Measurements from ENCODE around the gene ANP32E. TPM values are rescaled to one million over a fixed set of nuclear protein-coding genes. Genes with fewer than 3 reads are reported as not detected.

Gene ANP32E
- total RNA-seq, 1 donor from 2014 or later: 16.7 TPM

- Histone ChIP-seq H3K27ac (no peak overlapping the region), H3K27me3 (no peaks in the 10 kb centered on the region), H3K9me3 (no peaks in the 10 kb centered on the region), H3K4me1 (peaks cover 8% of the 10 kb centered on the region), H3K36me3 (no peaks in the 10 kb centered on the region), H3K4me3 (no peak overlapping the region)
- intact Hi-C loops (cut with DNase I): no loop called here
- TF ChIP-seq, protein P1, sequence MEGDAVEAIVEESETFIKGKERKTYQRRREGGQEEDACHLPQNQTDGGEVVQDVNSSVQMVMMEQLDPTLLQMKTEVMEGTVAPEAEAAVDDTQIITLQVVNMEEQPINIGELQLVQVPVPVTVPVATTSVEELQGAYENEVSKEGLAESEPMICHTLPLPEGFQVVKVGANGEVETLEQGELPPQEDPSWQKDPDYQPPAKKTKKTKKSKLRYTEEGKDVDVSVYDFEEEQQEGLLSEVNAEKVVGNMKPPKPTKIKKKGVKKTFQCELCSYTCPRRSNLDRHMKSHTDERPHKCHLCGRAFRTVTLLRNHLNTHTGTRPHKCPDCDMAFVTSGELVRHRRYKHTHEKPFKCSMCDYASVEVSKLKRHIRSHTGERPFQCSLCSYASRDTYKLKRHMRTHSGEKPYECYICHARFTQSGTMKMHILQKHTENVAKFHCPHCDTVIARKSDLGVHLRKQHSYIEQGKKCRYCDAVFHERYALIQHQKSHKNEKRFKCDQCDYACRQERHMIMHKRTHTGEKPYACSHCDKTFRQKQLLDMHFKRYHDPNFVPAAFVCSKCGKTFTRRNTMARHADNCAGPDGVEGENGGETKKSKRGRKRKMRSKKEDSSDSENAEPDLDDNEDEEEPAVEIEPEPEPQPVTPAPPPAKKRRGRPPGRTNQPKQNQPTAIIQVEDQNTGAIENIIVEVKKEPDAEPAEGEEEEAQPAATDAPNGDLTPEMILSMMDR (IDR thresholded peaks at IDR 0.05): no peak
- TF ChIP-seq POLR2A (IDR thresholded peaks at IDR 0.05): no peak
- TF ChIP-seq POLR2AphosphoS5 (IDR thresholded peaks at IDR 0.05; ENCODE audit: insufficient read depth in 1 of 2, low read depth in 1 of 2): no peak
- DNase-seq (ENCODE audit: extremely low spot score in 2 of 2): no peak
These were observed 52.9 kb downstream of the ANP32E start for GRCh38 chr1:150183061-150183460.

GRCh38 chr1:150182247-150182646 is 53.7 kb downstream of the ANP32E start:
- Histone ChIP-seq H3K4me3 (no peak overlapping the region), H3K9me3 (no peaks in the 10 kb centered on the region), H3K36me3 (no peaks in the 10 kb centered on the region), H3K27ac (no peak overlapping the region), H3K27me3 (no peaks in the 10 kb centered on the region), H3K4me1 (peaks cover 8% of the 10 kb centered on the region)
- intact Hi-C loops (cut with DNase I): no loop called here
- no peak for DNase-seq (ENCODE audit: extremely low spot score in 2 of 2)
- TF ChIP-seq POLR2AphosphoS5 (IDR thresholded peaks at IDR 0.05; ENCODE audit: insufficient read depth in 1 of 2, low read depth in 1 of 2) (no peak), POLR2A (IDR thresholded peaks at IDR 0.05) (no peak)
- TF ChIP-seq, protein P1 (IDR thresholded peaks at IDR 0.05): no peak

GRCh38 chr1:150180474-150180873 is 55.4 kb downstream of the ANP32E start:
- intact Hi-C loops (cut with DNase I): no loop called here
- H3K4me3 ChIP-seq: no peak overlapping the region
- TF ChIP-seq, protein P1 (IDR thresholded peaks at IDR 0.05): no peak
- no peak for TF ChIP-seq POLR2A (IDR thresholded peaks at IDR 0.05)
- TF ChIP-seq POLR2AphosphoS5 (IDR thresholded peaks at IDR 0.05; ENCODE audit: insufficient read depth in 1 of 2, low read depth in 1 of 2): no peak
- no peaks in the 10 kb centered on the region for H3K27me3 ChIP-seq
- no peaks in the 10 kb centered on the region for H3K4me1 ChIP-seq
- no peaks in the 10 kb centered on the region for H3K9me3 ChIP-seq
- no peaks in the 10 kb centered on the region for H3K36me3 ChIP-seq
- DNase-seq (ENCODE audit: extremely low spot score in 2 of 2): no peak
- no peak overlapping the region for H3K27ac ChIP-seq

DNA sequence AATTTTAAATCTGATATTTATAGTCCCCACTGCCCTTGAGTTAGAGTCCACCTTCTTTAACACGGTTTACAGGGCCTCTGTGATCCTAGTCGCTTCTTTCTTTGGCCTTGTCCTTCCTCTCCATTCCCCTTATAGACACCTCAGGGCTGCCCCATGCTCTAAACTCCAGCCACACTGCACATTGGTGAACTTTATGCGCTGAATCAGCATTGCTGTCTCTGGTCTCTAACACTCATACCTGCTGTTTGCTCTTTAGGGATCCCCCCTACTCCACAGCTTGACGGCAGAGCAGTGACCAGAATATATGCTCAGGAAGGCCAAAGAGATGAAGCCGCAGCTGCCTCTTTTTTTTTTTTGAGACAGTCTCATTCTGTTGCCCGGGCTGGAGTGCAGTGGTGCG is 56.0 kb downstream of the ANP32E start:
- no peaks in the 10 kb centered on the region for H3K4me1 ChIP-seq
- no peaks in the 10 kb centered on the region for H3K27me3 ChIP-seq
- DNase-seq (ENCODE audit: extremely low spot score in 2 of 2): no peak
- no peak for TF ChIP-seq POLR2AphosphoS5 (IDR thresholded peaks at IDR 0.05; ENCODE audit: insufficient read depth in 1 of 2, low read depth in 1 of 2)
- TF ChIP-seq POLR2A (IDR thresholded peaks at IDR 0.05): no peak
- TF ChIP-seq, protein P1 (IDR thresholded peaks at IDR 0.05): no peak
- no peak overlapping the region for H3K4me3 ChIP-seq
- intact Hi-C loops (cut with DNase I): no loop called here
- H3K9me3 ChIP-seq: no peaks in the 10 kb centered on the region
- H3K27ac ChIP-seq: no peak overlapping the region
- H3K36me3 ChIP-seq: no peaks in the 10 kb centered on the region

DNA sequence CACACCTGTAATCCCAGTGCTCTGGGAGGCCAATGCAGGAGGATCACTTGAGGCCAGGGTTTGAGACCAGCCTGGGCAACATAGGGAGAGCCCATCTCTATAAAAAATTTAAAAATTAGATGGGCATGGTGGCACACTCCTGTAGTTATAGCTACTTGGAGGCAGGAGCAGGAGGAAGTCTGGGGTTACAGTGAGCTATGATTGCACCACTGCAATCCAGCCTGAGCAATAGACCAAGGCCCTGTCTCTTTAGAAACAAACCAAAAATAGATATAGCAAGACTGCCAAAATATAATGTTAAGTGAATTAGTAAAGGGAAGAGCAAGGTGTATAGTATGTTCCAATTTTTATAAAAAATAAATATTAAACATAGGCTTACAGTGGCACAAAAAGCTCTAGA is 57.4 kb downstream of the ANP32E start:
- intact Hi-C loops (cut with DNase I): no loop called here

More for the DNA sequence above, 57.4 kb downstream of the ANP32E start:
- Histone ChIP-seq H3K4me3 (no peak overlapping the region), H3K27me3 (no peaks in the 10 kb centered on the region), H3K27ac (no peak overlapping the region), H3K36me3 (no peaks in the 10 kb centered on the region), H3K4me1 (no peaks in the 10 kb centered on the region), H3K9me3 (no peaks in the 10 kb centered on the region)
- TF ChIP-seq POLR2A (IDR thresholded peaks at IDR 0.05): no peak
- TF ChIP-seq, protein P1 (IDR thresholded peaks at IDR 0.05): no peak
- no peak for TF ChIP-seq POLR2AphosphoS5 (IDR thresholded peaks at IDR 0.05; ENCODE audit: insufficient read depth in 1 of 2, low read depth in 1 of 2)
- no peak for DNase-seq (ENCODE audit: extremely low spot score in 2 of 2)

Data from vagina (tissue), 2 donors.